NOMO-1 (cell line): ENCODE results near the gene STX5.
A peak's percentile ranks its signal among the peaks of the same experiment; 100 is the strongest.
"Not testable (repeated sequence)": the region's sequence is repeated elsewhere in the genome, so short reads cannot be mapped to it uniquely, and the experiment has no call there.

Experiments used
- DNase-seq, 2 experiments: peaks; one replicate each; lab custom pipeline; 2025; ENCODE audit not compliant: unreplicated experiment in 2 of 2; lab: John Stamatoyannopoulos, UW

The STX5 gene

GRCh38 chr11:62854825-62855570, 23.1 kb upstream of the STX5 start:
- DNase-seq: peak in 1 of 2 experiments; percentile 45

GRCh38 chr11:62854013-62854824, 22.4 kb upstream of the STX5 start:
- peak in 1 of 2 experiments; percentile 18 for DNase-seq

GRCh38 chr11:62853279-62853965, 21.6 kb upstream of the STX5 start:
- no peak for DNase-seq

GRCh38 chr11:62852523-62853188, 20.8 kb upstream of the STX5 start:
- no peak for DNase-seq

- DNase-seq: no peak
Observed at GRCh38 chr11:62851807-62852522, 20.1 kb upstream of the STX5 start.

- no peak for DNase-seq
Observed at GRCh38 chr11:62850911-62851806, 19.3 kb upstream of the STX5 start.

- no peak for DNase-seq
Observed at GRCh38 chr11:62847767-62848314, 16.0 kb upstream of the STX5 start.

GRCh38 chr11:62846177-62846576, 14.3 kb upstream of the STX5 start:
- no peak for DNase-seq

GRCh38 chr11:62844154-62844553, 12.3 kb upstream of the STX5 start:
- no peak for DNase-seq

- DNase-seq: no peak
Observed at GRCh38 chr11:62843466-62843865, 11.6 kb upstream of the STX5 start.

- DNase-seq: not testable (repeated sequence)
Observed at GRCh38 chr11:62842891-62843290, 11.0 kb upstream of the STX5 start.

GRCh38 chr11:62842171-62842741, 10.4 kb upstream of the STX5 start:
- DNase-seq: no peak

- DNase-seq: peak; percentile 79 to 98
Observed at GRCh38 chr11:62841361-62842170, 9.7 kb upstream of the STX5 start.

GRCh38 chr11:62840721-62841360, 9.0 kb upstream of the STX5 start:
- peak in 1 of 2 experiments; percentile 46 for DNase-seq

GRCh38 chr11:62839050-62839945, 7.4 kb upstream of the STX5 start, which contains the start of gene WDR74:
WDR74 (minus strand) TSS chr11:62839590; CDS start chr11:62839570, 20 bp downstream.
- DNase-seq: peak; percentile 89 to 94

GRCh38 chr11:62835336-62835735, 3.5 kb upstream of the STX5 start:
- DNase-seq: no peak
